Right lobe of liver (tissue), 4 donors: Measurements from ENCODE around the gene TMEM244.

Experiments used
- POLR2A ChIP-seq: fragments of 450-650 bp; IDR thresholded peaks from one replicate; pipeline ENCODE4 v1.6.1; 2017; ENCODE audit warnings: antibody characterized with exemption, mild to moderate bottlenecking
- TF ChIP-seq, protein P1 (sequence below), 4 donors: fragments of 200-600 bp in 3 of 4; fragments of 450-650 bp in 1 of 4; IDR thresholded peaks; one replicate each; pipeline versions ENCODE4 v1.5.1 to v1.8.0; 2016 to 2022; ENCODE audit warnings: antibody characterized with exemption in 4 of 4, mild to moderate bottlenecking in 2 of 4
- donor health status: DM: no; HTN: no; CAD: no.
- donor health status: DM: no; HTN: no; CAD: no.
- donor health status: DM: no; HTN: yes; CAD: no.

DNA sequence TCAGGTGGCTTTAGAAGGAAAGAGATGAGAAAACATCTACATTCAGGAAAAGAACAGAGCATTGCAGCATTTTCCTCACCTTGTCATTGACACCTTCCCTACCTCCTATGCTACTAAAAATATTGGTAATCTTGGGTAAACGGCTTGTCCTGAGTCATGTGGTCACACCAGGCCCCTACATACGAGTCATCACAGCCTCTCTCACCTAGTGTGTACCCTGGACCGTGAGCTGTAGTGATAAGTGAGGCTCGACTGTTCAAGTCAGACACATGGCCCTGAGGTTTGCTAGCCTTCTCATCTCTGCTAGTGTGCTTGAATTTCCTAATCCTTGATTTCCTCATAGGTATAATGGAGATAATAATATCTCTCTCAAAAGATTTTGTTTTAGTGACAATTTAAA lies 29.6 kb upstream of the TMEM244 start:
- TF ChIP-seq, protein P1, sequence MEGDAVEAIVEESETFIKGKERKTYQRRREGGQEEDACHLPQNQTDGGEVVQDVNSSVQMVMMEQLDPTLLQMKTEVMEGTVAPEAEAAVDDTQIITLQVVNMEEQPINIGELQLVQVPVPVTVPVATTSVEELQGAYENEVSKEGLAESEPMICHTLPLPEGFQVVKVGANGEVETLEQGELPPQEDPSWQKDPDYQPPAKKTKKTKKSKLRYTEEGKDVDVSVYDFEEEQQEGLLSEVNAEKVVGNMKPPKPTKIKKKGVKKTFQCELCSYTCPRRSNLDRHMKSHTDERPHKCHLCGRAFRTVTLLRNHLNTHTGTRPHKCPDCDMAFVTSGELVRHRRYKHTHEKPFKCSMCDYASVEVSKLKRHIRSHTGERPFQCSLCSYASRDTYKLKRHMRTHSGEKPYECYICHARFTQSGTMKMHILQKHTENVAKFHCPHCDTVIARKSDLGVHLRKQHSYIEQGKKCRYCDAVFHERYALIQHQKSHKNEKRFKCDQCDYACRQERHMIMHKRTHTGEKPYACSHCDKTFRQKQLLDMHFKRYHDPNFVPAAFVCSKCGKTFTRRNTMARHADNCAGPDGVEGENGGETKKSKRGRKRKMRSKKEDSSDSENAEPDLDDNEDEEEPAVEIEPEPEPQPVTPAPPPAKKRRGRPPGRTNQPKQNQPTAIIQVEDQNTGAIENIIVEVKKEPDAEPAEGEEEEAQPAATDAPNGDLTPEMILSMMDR (IDR thresholded peaks at IDR 0.05) = no peak
- no peak for TF ChIP-seq POLR2A
